Liver (tissue), 9 donors: Measurements from ENCODE around the gene RGS9BP. TPM values are rescaled to one million over a fixed set of nuclear protein-coding genes. Genes with fewer than 3 reads are reported as not detected.

Experiments used
- DNase-seq: peaks from one replicate; pipeline ENCODE4 v3.0.0-alpha.2; 2017; ENCODE audit warnings: low spot score
- H3K27ac ChIP-seq, 2 donors: one replicate each; pipeline ENCODE4 v1.7.0; 2013; ENCODE audit warnings: inconsistent platforms in 2 of 2, low read length in 2 of 2, control low read depth in 1 of 2, low read depth in 1 of 2, mild to moderate bottlenecking in 1 of 2
- H3K27me3 ChIP-seq, 4 donors: one replicate each; pipeline versions ENCODE4 v1.6.1 to v1.7.0; 2013; ENCODE audit warnings: low read length in 3 of 4, inconsistent platforms in 1 of 4, mild to moderate bottlenecking in 1 of 4, moderate library complexity in 1 of 4; ENCODE audit not compliant: control insufficient read depth in 4 of 4, insufficient read depth in 4 of 4
- H3K36me3 ChIP-seq, 4 donors: one replicate each; pipeline versions ENCODE4 v1.6.1 to v1.7.0; 2013; ENCODE audit warnings: low read length in 3 of 4, mild to moderate bottlenecking in 3 of 4, low read depth in 1 of 4, moderate library complexity in 1 of 4; ENCODE audit not compliant: control insufficient read depth in 4 of 4, insufficient read depth in 3 of 4
- H3K4me1 ChIP-seq, 4 donors: one replicate each; pipeline versions ENCODE4 v1.6.1 to v1.7.0; 2013; ENCODE audit warnings: low read length in 3 of 4, mild to moderate bottlenecking in 3 of 4, moderate library complexity in 1 of 4; ENCODE audit not compliant: control insufficient read depth in 4 of 4, insufficient read depth in 4 of 4
- H3K4me3 ChIP-seq, 3 donors: one replicate each; pipeline versions ENCODE4 v1.6.1 to v1.7.0; 2013; ENCODE audit warnings: low read length in 3 of 3, control low read depth in 1 of 3, low read depth in 1 of 3, mild to moderate bottlenecking in 1 of 3
- H3K9ac ChIP-seq, 2 donors: one replicate each; pipeline ENCODE4 v1.7.0; 2013; ENCODE audit warnings: low read length in 2 of 2, mild to moderate bottlenecking in 2 of 2, moderate library complexity in 2 of 2, control low read depth in 1 of 2, low read depth in 1 of 2
- H3K9me3 ChIP-seq, 4 donors: one replicate each; pipeline versions ENCODE4 v1.6.1 to v1.7.0; 2013; ENCODE audit warnings: low read length in 3 of 4; ENCODE audit not compliant: control insufficient read depth in 4 of 4
- ATF3 ChIP-seq: IDR thresholded peaks from 2 replicates; pipeline ENCODE4 v1.6.1; 2016; ENCODE audit warnings: antibody characterized with exemption
- EGR1 ChIP-seq, 2 donors: IDR thresholded peaks; 2 replicates each; pipeline ENCODE4 v1.6.1; 2016 to 2018; ENCODE audit warnings: antibody characterized with exemption in 2 of 2, low read depth in 2 of 2
- FOXA1 ChIP-seq: IDR thresholded peaks from 2 replicates; pipeline ENCODE4 v1.6.1; 2016; ENCODE audit warnings: antibody characterized with exemption
- FOXA2 ChIP-seq: IDR thresholded peaks from 2 replicates; pipeline ENCODE4 v1.6.1; 2016; ENCODE audit warnings: antibody characterized with exemption
- GABPA ChIP-seq, 2 donors: IDR thresholded peaks in 1 of 2; conservative IDR thresholded peaks in 1 of 2; 2 replicates each; pipeline ENCODE4 v1.6.1; 2016; ENCODE audit warnings: antibody characterized with exemption in 2 of 2, mild to moderate bottlenecking in 1 of 2, moderate library complexity in 1 of 2
- HNF4A ChIP-seq, 2 donors: conservative IDR thresholded peaks; 2 replicates each; pipeline ENCODE4 v1.6.1; 2016; ENCODE audit warnings: antibody characterized with exemption in 2 of 2, mild to moderate bottlenecking in 2 of 2
- HNF4G ChIP-seq: IDR thresholded peaks from 2 replicates; pipeline ENCODE4 v1.6.1; 2016; ENCODE audit warnings: antibody characterized with exemption
- JUND ChIP-seq, 2 donors: IDR thresholded peaks; 2 replicates each; pipeline ENCODE4 v1.6.1; 2016; ENCODE audit warnings: antibody characterized with exemption in 2 of 2
- NR2F2 ChIP-seq: IDR thresholded peaks from 2 replicates; pipeline ENCODE4 v1.6.1; 2016; ENCODE audit warnings: antibody characterized with exemption
- RAD21 ChIP-seq, 2 donors: IDR thresholded peaks; 2 replicates each; pipeline ENCODE4 v1.6.1; 2016; ENCODE audit warnings: antibody characterized with exemption in 2 of 2, mild to moderate bottlenecking in 2 of 2
- REST ChIP-seq: IDR thresholded peaks from 2 replicates; pipeline ENCODE4 v1.6.1; 2016; ENCODE audit warnings: antibody characterized with exemption, mild to moderate bottlenecking
- RXRA ChIP-seq, 2 donors: IDR thresholded peaks; 2 replicates each; pipeline ENCODE4 v1.6.1; 2017 to 2018; ENCODE audit warnings: antibody characterized with exemption in 2 of 2, mild to moderate bottlenecking in 1 of 2
- SP1 ChIP-seq: IDR thresholded peaks from 2 replicates; pipeline ENCODE4 v1.6.1; 2018; ENCODE audit warnings: antibody characterized with exemption, mild to moderate bottlenecking
- TAF1 ChIP-seq: conservative IDR thresholded peaks from 2 replicates; pipeline ENCODE4 v1.6.1; 2016; ENCODE audit warnings: antibody characterized with exemption, mild to moderate bottlenecking
- YY1 ChIP-seq: IDR thresholded peaks from 2 replicates; pipeline ENCODE4 v1.6.1; 2016; ENCODE audit warnings: antibody characterized with exemption, mild to moderate bottlenecking
- WGBS: extraction: QIAGEN DNeasy Blood & Tissue Kit; methylation state at CpG from one replicate; pipeline ENCODE4 v1.1.7; 2013; 5-methylcytosine and 5-hydroxymethylcytosine counted together
- polyA plus RNA-seq, 2 donors: library from polyadenylated mRNA; stranded (reverse) in 1 of 2; unstranded in 1 of 2; fragments of 200-250 nt in 1 of 2; fragments of >200 nt in 1 of 2; fragmentation: Nextera tagmentation in 1 of 2; extraction: Ambion mirVana in 1 of 2; gene quantifications; one replicate each; pipeline versions ENCODE4 v1.2.1 to v1.2.3, GENCODE V29; 2013 to 2015
- total RNA-seq, 2 donors: library from RNA; depleted of rRNA; stranded (reverse); fragments of >200 nt; gene quantifications; one replicate each; pipeline ENCODE4 v1.2.3, GENCODE V29; 2014
- TF ChIP-seq, protein P1 (sequence below): IDR thresholded peaks from 2 replicates; pipeline ENCODE4 v1.6.1; 2016; ENCODE audit warnings: antibody characterized with exemption
- TF ChIP-seq, protein P2 (sequence below): IDR thresholded peaks from 2 replicates; pipeline ENCODE4 v1.6.1; 2016; ENCODE audit warnings: antibody characterized with exemption
- TF ChIP-seq, protein P3 (sequence below): fragments of 150-350 bp; IDR thresholded peaks from 2 replicates; pipeline ENCODE4 v1.5.1; 2017; ENCODE audit warnings: improper control_type of control experiment, low read depth, low read length; ENCODE audit not compliant: missing input control
- donor health status: healthy.
- donor health status: healthy.
- donor health status: healthy.
- donor health status: healthy.
- donor health status: healthy.

Gene RGS9BP
- total and polyA plus RNA-seq, 4 donors = under 0.01 to 0.05 (median 0.01) TPM; not detected in 1

DNA sequence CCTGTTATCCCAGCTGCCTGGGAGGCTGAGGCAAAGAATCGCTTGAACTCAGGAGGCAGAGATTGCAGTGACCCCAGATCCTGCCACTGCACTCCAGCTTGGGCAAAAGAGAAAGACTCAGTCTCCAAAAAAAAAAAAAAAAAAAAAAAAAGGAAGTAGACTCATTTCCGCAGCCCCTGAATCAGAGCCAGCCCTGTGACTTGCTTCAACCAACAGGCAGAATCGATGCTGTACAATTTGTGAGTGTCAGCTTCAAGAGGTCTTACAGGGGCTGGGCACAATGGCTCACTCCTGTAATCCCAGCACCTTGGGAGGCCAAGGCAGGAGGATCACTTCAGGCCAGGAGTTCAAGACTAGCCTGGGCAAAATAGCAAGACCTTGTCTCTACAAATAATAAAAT, 13.5 kb upstream of the RGS9BP start:
- Histone ChIP-seq H3K4me3 (no peak overlapping the region), H3K36me3 (peaks cover 0 to 1% (median 0%) of the 10 kb centered on the region in 4 donors), H3K9ac (no peak overlapping the region), H3K27ac (no peak overlapping the region), H3K27me3 (no peaks in the 10 kb centered on the region), H3K9me3 (no peaks in the 10 kb centered on the region), H3K4me1 (no peaks in the 10 kb centered on the region)
- no peak for DNase-seq
- no peak for TF ChIP-seq RXRA (IDR thresholded peaks at IDR 0.05)
- no peak for TF ChIP-seq ATF3
- TF ChIP-seq FOXA2 = no peak
- TF ChIP-seq, protein P1, sequence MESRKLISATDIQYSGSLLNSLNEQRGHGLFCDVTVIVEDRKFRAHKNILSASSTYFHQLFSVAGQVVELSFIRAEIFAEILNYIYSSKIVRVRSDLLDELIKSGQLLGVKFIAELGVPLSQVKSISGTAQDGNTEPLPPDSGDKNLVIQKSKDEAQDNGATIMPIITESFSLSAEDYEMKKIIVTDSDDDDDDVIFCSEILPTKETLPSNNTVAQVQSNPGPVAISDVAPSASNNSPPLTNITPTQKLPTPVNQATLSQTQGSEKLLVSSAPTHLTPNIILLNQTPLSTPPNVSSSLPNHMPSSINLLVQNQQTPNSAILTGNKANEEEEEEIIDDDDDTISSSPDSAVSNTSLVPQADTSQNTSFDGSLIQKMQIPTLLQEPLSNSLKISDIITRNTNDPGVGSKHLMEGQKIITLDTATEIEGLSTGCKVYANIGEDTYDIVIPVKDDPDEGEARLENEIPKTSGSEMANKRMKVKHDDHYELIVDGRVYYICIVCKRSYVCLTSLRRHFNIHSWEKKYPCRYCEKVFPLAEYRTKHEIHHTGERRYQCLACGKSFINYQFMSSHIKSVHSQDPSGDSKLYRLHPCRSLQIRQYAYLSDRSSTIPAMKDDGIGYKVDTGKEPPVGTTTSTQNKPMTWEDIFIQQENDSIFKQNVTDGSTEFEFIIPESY = no peak
- TF ChIP-seq FOXA1 = no peak
- no peak for TF ChIP-seq GABPA (IDR thresholded peaks at IDR 0.05 in 1 of 2, conservative IDR thresholded peaks at IDR 0.05 in 1 of 2)
- TF ChIP-seq NR2F2 = no peak
- no peak for TF ChIP-seq RAD21 (IDR thresholded peaks at IDR 0.05)
- TF ChIP-seq, protein P2, sequence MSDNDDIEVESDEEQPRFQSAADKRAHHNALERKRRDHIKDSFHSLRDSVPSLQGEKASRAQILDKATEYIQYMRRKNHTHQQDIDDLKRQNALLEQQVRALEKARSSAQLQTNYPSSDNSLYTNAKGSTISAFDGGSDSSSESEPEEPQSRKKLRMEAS = no peak
- no peak for TF ChIP-seq SP1
- no peak for TF ChIP-seq HNF4A (conservative IDR thresholded peaks at IDR 0.05)
- no peak for TF ChIP-seq JUND (IDR thresholded peaks at IDR 0.05)
- no peak for TF ChIP-seq TAF1
- TF ChIP-seq, protein P3, sequence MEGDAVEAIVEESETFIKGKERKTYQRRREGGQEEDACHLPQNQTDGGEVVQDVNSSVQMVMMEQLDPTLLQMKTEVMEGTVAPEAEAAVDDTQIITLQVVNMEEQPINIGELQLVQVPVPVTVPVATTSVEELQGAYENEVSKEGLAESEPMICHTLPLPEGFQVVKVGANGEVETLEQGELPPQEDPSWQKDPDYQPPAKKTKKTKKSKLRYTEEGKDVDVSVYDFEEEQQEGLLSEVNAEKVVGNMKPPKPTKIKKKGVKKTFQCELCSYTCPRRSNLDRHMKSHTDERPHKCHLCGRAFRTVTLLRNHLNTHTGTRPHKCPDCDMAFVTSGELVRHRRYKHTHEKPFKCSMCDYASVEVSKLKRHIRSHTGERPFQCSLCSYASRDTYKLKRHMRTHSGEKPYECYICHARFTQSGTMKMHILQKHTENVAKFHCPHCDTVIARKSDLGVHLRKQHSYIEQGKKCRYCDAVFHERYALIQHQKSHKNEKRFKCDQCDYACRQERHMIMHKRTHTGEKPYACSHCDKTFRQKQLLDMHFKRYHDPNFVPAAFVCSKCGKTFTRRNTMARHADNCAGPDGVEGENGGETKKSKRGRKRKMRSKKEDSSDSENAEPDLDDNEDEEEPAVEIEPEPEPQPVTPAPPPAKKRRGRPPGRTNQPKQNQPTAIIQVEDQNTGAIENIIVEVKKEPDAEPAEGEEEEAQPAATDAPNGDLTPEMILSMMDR = no peak
- TF ChIP-seq YY1 = no peak
- no peak for TF ChIP-seq HNF4G
- no peak for TF ChIP-seq REST
- TF ChIP-seq EGR1 (IDR thresholded peaks at IDR 0.05; ENCODE audit: low read depth in 2 of 2) = no peak
- 55% methylated on average over 3 of the region's 3 CpGs for WGBS
